ENCODE data around the gene SPTLC3. TPM values are rescaled to one million over a fixed set of nuclear protein-coding genes. Genes with fewer than 3 reads are reported as not detected.

SPTLC3 gene
- total and polyA plus RNA-seq, 2 donors = 3.1 to 28.1 TPM

- no peak for DNase-seq (ENCODE audit: extremely low spot score)
- 66% methylated on average over 6 of the region's 6 CpGs for WGBS
Measured at GRCh38 chr20:13202565-13202964, 193.8 kb downstream of the SPTLC3 start.

GRCh38 chr20:13205425-13205824, 196.7 kb downstream of the SPTLC3 start:
- Histone ChIP-seq H3K36me3 (ENCODE audit: insufficient read depth) (no peaks in the 10 kb centered on the region), H3K27ac (ENCODE audit: low read depth) (no peak overlapping the region), H3K4me1 (ENCODE audit: insufficient read depth) (no peaks in the 10 kb centered on the region), H3K4me3 (ENCODE audit: low read depth, low read length) (no peak overlapping the region)
- DNase-seq (ENCODE audit: extremely low spot score) = no peak
- 81% methylated on average over 4 of the region's 4 CpGs for WGBS

More at GRCh38 chr20:13202565-13202964, 193.8 kb downstream of the SPTLC3 start:
- H3K27ac ChIP-seq (ENCODE audit: low read depth) = no peak overlapping the region
- H3K4me3 ChIP-seq (ENCODE audit: low read depth, low read length) = no peak overlapping the region
- no peaks in the 10 kb centered on the region for H3K4me1 ChIP-seq (ENCODE audit: insufficient read depth)
- H3K36me3 ChIP-seq (ENCODE audit: insufficient read depth) = no peaks in the 10 kb centered on the region

- WGBS = 73% methylated on average over 5 of the region's 5 CpGs
- H3K27ac ChIP-seq (ENCODE audit: low read depth) = no peak overlapping the region
- H3K4me3 ChIP-seq (ENCODE audit: low read depth, low read length) = no peak overlapping the region
- no peak for DNase-seq (ENCODE audit: extremely low spot score)
- no peaks in the 10 kb centered on the region for H3K4me1 ChIP-seq (ENCODE audit: insufficient read depth)
- H3K36me3 ChIP-seq (ENCODE audit: insufficient read depth) = no peaks in the 10 kb centered on the region
Measured at GRCh38 chr20:13205848-13206434, 197.2 kb downstream of the SPTLC3 start.

- H3K4me1 ChIP-seq (ENCODE audit: insufficient read depth) = no peaks in the 10 kb centered on the region
- no peak for DNase-seq (ENCODE audit: extremely low spot score)
- H3K27ac ChIP-seq (ENCODE audit: low read depth) = no peak overlapping the region
- H3K36me3 ChIP-seq (ENCODE audit: insufficient read depth) = no peaks in the 10 kb centered on the region
- 94% methylated on average over 2 of the region's 2 CpGs for WGBS
- H3K4me3 ChIP-seq (ENCODE audit: low read depth, low read length) = no peak overlapping the region
Measured at GRCh38 chr20:13207016-13207415, 198.2 kb downstream of the SPTLC3 start.

- 48% methylated on average over 4 of the region's 4 CpGs for WGBS
- no peak for DNase-seq (ENCODE audit: extremely low spot score)
- Histone ChIP-seq H3K4me1 (ENCODE audit: insufficient read depth) (no peaks in the 10 kb centered on the region), H3K36me3 (ENCODE audit: insufficient read depth) (no peaks in the 10 kb centered on the region), H3K27ac (ENCODE audit: low read depth) (no peak overlapping the region), H3K4me3 (ENCODE audit: low read depth, low read length) (no peak overlapping the region)
Measured at GRCh38 chr20:13211956-13212618, 203.3 kb downstream of the SPTLC3 start.

- H3K4me1 ChIP-seq (ENCODE audit: insufficient read depth) = no peaks in the 10 kb centered on the region
- no peak overlapping the region for H3K4me3 ChIP-seq (ENCODE audit: low read depth, low read length)
- no peak overlapping the region for H3K27ac ChIP-seq (ENCODE audit: low read depth)
- DNase-seq (ENCODE audit: extremely low spot score) = no peak
- no peaks in the 10 kb centered on the region for H3K36me3 ChIP-seq (ENCODE audit: insufficient read depth)
- 51% methylated on average over 5 of the region's 5 CpGs for WGBS
Measured at GRCh38 chr20:13212750-13213149, 204.0 kb downstream of the SPTLC3 start.

- no peaks in the 10 kb centered on the region for H3K4me1 ChIP-seq (ENCODE audit: insufficient read depth)
- WGBS = 89% methylated on average over 1 of the region's 1 CpG
Measured at GRCh38 chr20:13213335-13213734, 204.6 kb downstream of the SPTLC3 start.

GRCh38 chr20:13216533-13216932, 207.8 kb downstream of the SPTLC3 start:
- DNase-seq (ENCODE audit: extremely low spot score) = no peak
- no peaks in the 10 kb centered on the region for H3K4me1 ChIP-seq (ENCODE audit: insufficient read depth)
- 34% methylated on average over 1 of the region's 1 CpG for WGBS
- H3K27ac ChIP-seq (ENCODE audit: low read depth) = no peak overlapping the region
- H3K4me3 ChIP-seq (ENCODE audit: low read depth, low read length) = no peak overlapping the region
- no peaks in the 10 kb centered on the region for H3K36me3 ChIP-seq (ENCODE audit: insufficient read depth)

More at GRCh38 chr20:13213335-13213734, 204.6 kb downstream of the SPTLC3 start:
- H3K36me3 ChIP-seq (ENCODE audit: insufficient read depth) = no peaks in the 10 kb centered on the region
- no peak overlapping the region for H3K27ac ChIP-seq (ENCODE audit: low read depth)
- DNase-seq (ENCODE audit: extremely low spot score) = no peak
- no peak overlapping the region for H3K4me3 ChIP-seq (ENCODE audit: low read depth, low read length)

Other genes with a start within 250 kb of the SPTLC3 start
- 1.8 TPM for gene ISM1, start 212.3 kb downstream of the SPTLC3 start, total RNA-seq
- 1.4 TPM for gene ISM1, start 212.3 kb downstream of the SPTLC3 start, polyA plus RNA-seq

Measured in urinary bladder (tissue), 4 donors.